ENCODE measurements around the gene IL10RA. TPM values are rescaled to one million over a fixed set of nuclear protein-coding genes. Genes with fewer than 3 reads are reported as not detected.

The IL10RA gene
- total and polyA plus RNA-seq, 9 of the 15 experiments (the other 6 are each of a cell fraction or from before 2014, with no cell fraction given) = 0.17 to 17.3 (median 2.9) TPM

DNA sequence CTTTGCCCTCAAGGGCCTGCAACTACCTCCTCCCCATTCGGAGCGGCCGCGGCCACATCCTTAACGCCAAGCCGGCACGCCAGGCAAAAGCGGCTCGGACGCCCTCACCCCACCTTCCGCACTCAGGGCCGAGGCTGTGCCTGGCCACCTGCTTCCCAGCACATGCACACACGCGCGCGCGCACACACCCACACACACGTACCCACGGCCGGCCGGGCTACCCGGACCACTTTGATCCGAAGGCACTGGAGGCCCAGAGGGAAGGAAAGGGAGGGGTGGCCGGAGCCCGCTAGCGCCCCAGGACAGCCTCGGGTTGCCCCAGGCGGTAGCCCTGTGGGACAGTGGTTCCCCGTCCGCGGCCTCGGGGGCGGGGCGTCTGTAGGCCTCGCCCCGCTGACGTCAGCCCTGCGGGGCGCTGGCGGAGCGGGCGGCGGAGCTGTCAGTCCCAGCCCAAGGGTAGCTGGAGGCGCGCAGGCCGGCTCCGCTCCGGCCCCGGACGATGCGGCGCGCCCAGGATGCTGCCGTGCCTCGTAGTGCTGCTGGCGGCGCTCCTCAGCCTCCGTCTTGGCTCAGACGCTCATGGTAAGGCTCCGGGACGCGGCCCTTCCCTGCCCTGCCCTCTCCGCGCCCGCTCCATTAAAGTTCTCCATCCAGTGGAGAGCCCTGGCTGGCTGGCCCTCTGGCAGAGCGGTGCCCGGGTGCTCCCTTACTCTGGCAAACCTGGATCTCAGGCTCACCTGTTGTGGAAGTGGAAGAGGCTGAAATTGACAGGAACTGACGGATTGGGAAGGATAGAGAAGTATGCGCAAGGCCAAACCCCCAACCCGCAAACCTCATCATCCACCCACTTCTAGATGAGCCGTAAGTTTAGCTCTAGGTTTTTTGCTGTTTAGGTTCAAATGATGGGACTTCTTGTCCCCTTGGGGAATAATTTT lies at the start of gene IL10RA (continued):
- TF ChIP-seq, protein P1, sequence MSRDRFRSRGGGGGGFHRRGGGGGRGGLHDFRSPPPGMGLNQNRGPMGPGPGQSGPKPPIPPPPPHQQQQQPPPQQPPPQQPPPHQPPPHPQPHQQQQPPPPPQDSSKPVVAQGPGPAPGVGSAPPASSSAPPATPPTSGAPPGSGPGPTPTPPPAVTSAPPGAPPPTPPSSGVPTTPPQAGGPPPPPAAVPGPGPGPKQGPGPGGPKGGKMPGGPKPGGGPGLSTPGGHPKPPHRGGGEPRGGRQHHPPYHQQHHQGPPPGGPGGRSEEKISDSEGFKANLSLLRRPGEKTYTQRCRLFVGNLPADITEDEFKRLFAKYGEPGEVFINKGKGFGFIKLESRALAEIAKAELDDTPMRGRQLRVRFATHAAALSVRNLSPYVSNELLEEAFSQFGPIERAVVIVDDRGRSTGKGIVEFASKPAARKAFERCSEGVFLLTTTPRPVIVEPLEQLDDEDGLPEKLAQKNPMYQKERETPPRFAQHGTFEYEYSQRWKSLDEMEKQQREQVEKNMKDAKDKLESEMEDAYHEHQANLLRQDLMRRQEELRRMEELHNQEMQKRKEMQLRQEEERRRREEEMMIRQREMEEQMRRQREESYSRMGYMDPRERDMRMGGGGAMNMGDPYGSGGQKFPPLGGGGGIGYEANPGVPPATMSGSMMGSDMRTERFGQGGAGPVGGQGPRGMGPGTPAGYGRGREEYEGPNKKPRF (IDR thresholded peaks at IDR 0.05; ENCODE audit: low read depth, low read length) = no peak
- TF ChIP-seq, protein P2, sequence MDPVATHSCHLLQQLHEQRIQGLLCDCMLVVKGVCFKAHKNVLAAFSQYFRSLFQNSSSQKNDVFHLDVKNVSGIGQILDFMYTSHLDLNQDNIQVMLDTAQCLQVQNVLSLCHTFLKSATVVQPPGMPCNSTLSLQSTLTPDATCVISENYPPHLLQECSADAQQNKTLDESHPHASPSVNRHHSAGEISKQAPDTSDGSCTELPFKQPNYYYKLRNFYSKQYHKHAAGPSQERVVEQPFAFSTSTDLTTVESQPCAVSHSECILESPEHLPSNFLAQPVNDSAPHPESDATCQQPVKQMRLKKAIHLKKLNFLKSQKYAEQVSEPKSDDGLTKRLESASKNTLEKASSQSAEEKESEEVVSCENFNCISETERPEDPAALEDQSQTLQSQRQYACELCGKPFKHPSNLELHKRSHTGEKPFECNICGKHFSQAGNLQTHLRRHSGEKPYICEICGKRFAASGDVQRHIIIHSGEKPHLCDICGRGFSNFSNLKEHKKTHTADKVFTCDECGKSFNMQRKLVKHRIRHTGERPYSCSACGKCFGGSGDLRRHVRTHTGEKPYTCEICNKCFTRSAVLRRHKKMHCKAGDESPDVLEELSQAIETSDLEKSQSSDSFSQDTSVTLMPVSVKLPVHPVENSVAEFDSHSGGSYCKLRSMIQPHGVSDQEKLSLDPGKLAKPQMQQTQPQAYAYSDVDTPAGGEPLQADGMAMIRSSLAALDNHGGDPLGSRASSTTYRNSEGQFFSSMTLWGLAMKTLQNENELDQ (CRISPR knock-in tag; IDR thresholded peaks at IDR 0.05; ENCODE audit: borderline replicate concordance) = peak; percentile 95
- TF ChIP-seq, protein P3, sequence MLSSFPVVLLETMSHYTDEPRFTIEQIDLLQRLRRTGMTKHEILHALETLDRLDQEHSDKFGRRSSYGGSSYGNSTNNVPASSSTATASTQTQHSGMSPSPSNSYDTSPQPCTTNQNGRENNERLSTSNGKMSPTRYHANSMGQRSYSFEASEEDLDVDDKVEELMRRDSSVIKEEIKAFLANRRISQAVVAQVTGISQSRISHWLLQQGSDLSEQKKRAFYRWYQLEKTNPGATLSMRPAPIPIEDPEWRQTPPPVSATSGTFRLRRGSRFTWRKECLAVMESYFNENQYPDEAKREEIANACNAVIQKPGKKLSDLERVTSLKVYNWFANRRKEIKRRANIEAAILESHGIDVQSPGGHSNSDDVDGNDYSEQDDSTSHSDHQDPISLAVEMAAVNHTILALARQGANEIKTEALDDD (IDR thresholded peaks at IDR 0.05) = no peak
- TF ChIP-seq JUN (IDR thresholded peaks at IDR 0.05; ENCODE audit: borderline replicate concordance, low read depth, low read length) (peak; percentile 58; the same call in 1 of the 2 replicates), JUN (CRISPR knock-in tag; IDR thresholded peaks at IDR 0.05; ENCODE audit: borderline replicate concordance) (peak; percentile 93; the same call in 1 of the 2 replicates), ZNF121 (CRISPR knock-in tag; conservative IDR thresholded peaks at IDR 0.05) (peak; percentile 58; the same call in 1 of the 2 replicates), MTA2 (IDR thresholded peaks at IDR 0.05; ENCODE audit: low read depth) (no peak), XRCC5 (IDR thresholded peaks at IDR 0.05; ENCODE audit: low read depth, low read length) (no peak; the same call in 1 of the 2 replicates)
- TF ChIP-seq, protein P4, sequence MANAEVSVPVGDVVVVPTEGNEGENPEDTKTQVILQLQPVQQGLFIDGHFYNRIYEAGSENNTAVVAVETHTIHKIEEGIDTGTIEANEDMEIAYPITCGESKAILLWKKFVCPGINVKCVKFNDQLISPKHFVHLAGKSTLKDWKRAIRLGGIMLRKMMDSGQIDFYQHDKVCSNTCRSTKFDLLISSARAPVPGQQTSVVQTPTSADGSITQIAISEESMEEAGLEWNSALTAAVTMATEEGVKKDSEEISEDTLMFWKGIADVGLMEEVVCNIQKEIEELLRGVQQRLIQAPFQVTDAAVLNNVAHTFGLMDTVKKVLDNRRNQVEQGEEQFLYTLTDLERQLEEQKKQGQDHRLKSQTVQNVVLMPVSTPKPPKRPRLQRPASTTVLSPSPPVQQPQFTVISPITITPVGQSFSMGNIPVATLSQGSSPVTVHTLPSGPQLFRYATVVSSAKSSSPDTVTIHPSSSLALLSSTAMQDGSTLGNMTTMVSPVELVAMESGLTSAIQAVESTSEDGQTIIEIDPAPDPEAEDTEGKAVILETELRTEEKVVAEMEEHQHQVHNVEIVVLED (CRISPR knock-in tag; IDR thresholded peaks at IDR 0.05) = no peak
- TF ChIP-seq, protein P5, sequence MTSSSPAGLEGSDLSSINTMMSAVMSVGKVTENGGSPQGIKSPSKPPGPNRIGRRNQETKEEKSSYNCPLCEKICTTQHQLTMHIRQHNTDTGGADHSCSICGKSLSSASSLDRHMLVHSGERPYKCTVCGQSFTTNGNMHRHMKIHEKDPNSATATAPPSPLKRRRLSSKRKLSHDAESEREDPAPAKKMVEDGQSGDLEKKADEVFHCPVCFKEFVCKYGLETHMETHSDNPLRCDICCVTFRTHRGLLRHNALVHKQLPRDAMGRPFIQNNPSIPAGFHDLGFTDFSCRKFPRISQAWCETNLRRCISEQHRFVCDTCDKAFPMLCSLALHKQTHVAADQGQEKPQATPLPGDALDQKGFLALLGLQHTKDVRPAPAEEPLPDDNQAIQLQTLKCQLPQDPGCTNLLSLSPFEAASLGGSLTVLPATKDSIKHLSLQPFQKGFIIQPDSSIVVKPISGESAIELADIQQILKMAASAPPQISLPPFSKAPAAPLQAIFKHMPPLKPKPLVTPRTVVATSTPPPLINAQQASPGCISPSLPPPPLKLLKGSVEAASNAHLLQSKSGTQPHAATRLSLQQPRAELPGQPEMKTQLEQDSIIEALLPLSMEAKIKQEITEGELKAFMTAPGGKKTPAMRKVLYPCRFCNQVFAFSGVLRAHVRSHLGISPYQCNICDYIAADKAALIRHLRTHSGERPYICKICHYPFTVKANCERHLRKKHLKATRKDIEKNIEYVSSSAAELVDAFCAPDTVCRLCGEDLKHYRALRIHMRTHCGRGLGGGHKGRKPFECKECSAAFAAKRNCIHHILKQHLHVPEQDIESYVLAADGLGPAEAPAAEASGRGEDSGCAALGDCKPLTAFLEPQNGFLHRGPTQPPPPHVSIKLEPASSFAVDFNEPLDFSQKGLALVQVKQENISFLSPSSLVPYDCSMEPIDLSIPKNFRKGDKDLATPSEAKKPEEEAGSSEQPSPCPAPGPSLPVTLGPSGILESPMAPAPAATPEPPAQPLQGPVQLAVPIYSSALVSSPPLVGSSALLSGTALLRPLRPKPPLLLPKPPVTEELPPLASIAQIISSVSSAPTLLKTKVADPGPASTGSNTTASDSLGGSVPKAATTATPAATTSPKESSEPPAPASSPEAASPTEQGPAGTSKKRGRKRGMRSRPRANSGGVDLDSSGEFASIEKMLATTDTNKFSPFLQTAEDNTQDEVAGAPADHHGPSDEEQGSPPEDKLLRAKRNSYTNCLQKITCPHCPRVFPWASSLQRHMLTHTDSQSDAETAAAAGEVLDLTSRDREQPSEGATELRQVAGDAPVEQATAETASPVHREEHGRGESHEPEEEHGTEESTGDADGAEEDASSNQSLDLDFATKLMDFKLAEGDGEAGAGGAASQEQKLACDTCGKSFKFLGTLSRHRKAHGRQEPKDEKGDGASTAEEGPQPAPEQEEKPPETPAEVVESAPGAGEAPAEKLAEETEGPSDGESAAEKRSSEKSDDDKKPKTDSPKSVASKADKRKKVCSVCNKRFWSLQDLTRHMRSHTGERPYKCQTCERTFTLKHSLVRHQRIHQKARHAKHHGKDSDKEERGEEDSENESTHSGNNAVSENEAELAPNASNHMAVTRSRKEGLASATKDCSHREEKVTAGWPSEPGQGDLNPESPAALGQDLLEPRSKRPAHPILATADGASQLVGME (CRISPR knock-in tag; IDR thresholded peaks at IDR 0.05) = no peak
